GM19351 (cell line): ENCODE measurements around the gene SEC63.

Source experiments
- ATAC-seq: cut with Tn5 transposase; IDR thresholded peaks from one replicate; pipeline ENCODE4 v1.9.1; 2021; ENCODE audit warnings: mild to moderate bottlenecking, moderate library complexity; ENCODE audit not compliant: unreplicated experiment

Gene SEC63

DNA sequence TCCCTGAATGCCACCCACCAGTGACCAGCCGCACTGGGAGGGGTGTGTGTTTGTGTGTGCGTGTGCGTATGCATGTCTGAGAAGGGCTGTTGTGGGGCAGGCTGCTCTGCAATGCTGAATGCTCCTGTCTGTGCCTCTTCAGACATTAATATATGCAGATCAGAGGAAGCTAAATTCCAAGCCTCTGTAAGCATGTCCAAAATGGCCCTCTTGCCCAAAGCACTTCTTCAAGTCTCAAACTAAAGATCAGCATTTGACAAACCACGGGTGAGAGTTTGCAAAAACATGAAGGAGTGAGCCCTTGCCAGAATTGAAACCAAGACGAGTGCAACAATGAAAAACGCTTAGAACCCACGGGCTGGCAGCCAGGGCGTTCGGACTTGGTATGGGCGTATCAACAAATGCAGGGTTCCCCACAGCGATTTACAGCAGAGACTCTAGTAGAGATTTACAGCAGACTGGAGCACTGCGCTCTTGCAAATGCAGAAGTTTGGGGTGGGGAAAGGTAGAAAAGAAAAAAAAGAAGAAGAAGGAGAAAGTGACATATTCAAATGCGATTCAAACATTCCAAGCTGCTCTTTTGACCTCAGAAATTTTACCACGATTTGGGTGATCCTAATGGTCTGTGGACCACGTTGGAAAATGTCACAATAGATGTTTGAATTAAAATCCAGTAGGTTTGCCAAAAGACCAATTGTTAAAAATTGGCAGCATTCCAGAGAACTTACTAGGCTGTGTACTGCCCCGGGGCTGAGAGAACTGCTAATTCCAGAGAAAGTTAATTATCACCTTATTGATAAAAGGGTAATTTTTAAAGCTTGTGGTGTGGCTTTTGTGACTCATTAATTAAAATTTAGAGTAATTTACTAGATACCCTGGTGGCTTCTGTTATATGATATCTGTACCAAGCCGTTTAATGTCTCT lies 137.4 kb downstream of the SEC63 start:
- ATAC-seq = no peak

DNA sequence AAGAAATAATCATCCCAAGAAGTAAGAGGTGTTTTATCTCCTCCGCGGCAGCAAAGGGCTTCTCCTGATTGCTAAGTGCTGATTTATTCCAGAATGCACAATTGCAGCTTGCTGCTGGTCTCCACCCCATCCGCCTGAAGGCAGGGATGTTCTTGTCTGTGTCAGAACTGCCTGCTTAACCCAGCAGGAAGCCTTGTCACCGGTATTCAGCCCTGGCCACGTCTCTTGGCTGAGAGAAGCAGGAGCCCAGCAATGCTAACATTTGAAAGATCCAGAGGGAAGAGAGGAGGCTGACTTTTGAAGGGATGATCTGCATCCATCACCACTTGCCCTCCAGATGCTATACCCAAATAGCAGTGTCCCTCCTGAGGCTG lies 138.1 kb downstream of the SEC63 start:
- ATAC-seq = no peak

DNA sequence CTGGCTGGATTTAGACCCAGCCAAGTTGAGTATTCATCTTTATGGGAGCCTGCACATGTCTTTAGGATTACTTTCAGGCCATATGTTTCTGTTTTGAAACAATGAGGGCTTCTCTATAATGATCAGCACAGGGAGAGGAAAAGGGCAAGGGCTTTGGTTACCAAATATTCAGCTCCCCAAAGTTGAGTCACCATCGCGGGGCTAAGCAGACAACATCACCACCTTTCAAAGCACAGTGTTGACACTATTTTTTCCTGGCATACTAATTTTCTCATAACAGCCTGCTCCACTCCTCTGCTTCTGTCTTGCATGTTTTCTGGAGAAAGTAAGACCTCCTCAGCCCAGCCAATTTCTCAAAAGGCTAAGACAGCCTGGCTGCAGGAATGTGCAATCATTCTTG lies 138.8 kb downstream of the SEC63 start:
- no peak for ATAC-seq

DNA sequence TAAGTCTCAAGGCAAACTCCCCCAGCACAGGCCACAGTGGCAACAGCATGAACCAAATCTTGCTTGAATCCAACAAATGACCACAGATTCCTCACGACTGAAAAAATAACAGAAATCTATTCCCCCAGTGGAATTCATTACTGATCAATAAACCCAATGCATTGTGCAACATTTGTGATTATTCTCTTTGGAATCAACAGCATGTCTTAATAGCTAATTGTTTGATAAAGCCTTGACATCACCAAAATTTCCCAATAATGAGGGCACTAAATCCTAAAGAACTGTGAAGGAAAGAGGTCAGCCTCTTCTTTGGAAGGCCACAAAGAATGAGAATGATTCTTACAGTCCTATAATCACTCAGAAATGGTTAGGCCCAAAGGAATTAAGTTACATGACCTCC lies 139.7 kb downstream of the SEC63 start:
- ATAC-seq = no peak

DNA sequence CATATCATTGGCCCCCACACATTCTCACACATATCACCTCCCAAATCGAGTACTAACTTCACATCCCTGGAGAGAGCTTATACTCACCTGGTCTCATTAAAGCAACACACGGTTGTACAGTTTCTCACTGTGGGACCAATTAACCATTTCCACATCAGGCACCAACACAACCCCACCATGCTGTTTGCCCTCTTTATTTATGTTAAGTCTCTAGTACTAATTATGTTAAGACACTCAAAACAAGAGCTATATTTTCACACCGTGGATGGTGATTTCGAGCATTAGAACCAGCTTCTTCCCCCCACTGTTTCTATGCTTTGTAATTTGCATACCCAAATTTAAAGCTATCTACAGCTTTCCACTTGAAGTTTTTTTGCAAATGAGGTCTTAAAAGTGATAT lies 140.2 kb downstream of the SEC63 start:
- no peak for ATAC-seq
